Chondrocyte (in vitro differentiated cells): Measurements from ENCODE around the gene OR13D1. TPM values are rescaled to one million over a fixed set of nuclear protein-coding genes. Genes with fewer than 3 reads are reported as not detected.

ENCODE experiments used
- DNase-seq: peaks from one replicate; pipeline ENCODE4 v3.0.0; 2021; ENCODE audit warnings: mixed read lengths, low spot score
- H3K27ac Mint-ChIP-seq: one replicate; pipeline ENCODE4 v1.8.0; 2021; ENCODE audit warnings: mild to moderate bottlenecking, moderate library complexity, mixed read lengths; ENCODE audit not compliant: unreplicated experiment
- H3K27me3 Mint-ChIP-seq: 2 replicates; pipeline ENCODE4 v1.8.0; 2021; ENCODE audit warnings: low read depth, mixed read lengths
- H3K36me3 Mint-ChIP-seq: 2 replicates; pipeline ENCODE4 v1.8.0; 2021; ENCODE audit warnings: low read depth, mixed read lengths
- H3K4me1 Mint-ChIP-seq: 2 replicates; pipeline ENCODE4 v1.8.0; 2021; ENCODE audit warnings: low read depth, mild to moderate bottlenecking, mixed read lengths
- H3K4me3 Mint-ChIP-seq: one replicate; pipeline ENCODE4 v1.8.0; 2021; ENCODE audit warnings: mild to moderate bottlenecking, moderate library complexity, mixed read lengths; ENCODE audit not compliant: unreplicated experiment
- H3K9me3 Mint-ChIP-seq: 2 replicates; pipeline ENCODE4 v1.8.0; 2021; ENCODE audit warnings: low read depth, mixed read lengths
- total RNA-seq: library from RNA; stranded (reverse); gene quantifications from 3 replicates; pipeline ENCODE4 v1.2.1, GENCODE V29; 2021
- TF ChIP-seq, protein P1 (sequence below): fragments of 200-600 bp; sonication (generic); IDR thresholded peaks from 2 replicates; pipeline ENCODE4 v1.5.0; 2021; ENCODE audit warnings: antibody characterized with exemption, mild to moderate bottlenecking, moderate library complexity

Gene OR13D1
- total RNA-seq, 1 donor from 2014 or later = not detected

DNA sequence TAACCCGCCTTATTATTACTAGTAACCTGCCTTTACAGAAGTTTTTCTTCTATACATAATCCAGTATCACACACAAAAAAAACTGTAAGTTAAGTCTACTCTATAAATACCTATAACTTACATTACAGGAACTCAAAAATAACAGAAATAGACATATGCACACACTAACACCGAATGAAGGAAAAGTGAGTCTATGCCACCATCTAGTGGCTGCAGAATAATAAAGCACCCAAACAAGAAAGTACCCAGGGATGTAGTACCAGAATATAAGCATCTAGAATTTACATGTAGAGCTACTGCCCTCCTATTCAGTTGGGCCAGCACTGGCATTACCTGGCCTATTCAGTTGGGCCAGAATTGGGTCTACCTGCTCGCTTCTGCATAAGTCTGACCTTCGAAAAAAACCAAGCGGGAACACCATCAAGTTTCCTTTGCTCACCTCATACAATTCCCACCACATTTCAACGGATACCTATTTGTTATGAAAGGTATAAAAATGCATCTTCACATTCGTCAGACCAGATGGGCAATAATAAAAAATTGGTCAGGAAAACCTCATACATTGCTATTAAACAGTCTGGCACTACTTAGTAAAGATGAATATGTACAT is 49.2 kb downstream of the OR13D1 start:
- TF ChIP-seq, protein P1, sequence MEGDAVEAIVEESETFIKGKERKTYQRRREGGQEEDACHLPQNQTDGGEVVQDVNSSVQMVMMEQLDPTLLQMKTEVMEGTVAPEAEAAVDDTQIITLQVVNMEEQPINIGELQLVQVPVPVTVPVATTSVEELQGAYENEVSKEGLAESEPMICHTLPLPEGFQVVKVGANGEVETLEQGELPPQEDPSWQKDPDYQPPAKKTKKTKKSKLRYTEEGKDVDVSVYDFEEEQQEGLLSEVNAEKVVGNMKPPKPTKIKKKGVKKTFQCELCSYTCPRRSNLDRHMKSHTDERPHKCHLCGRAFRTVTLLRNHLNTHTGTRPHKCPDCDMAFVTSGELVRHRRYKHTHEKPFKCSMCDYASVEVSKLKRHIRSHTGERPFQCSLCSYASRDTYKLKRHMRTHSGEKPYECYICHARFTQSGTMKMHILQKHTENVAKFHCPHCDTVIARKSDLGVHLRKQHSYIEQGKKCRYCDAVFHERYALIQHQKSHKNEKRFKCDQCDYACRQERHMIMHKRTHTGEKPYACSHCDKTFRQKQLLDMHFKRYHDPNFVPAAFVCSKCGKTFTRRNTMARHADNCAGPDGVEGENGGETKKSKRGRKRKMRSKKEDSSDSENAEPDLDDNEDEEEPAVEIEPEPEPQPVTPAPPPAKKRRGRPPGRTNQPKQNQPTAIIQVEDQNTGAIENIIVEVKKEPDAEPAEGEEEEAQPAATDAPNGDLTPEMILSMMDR = peak; percentile 93
- Mint-ChIP-seq H3K4me1 (peaks cover 19% of the 10 kb centered on the region), H3K9me3 (no peaks in the 10 kb centered on the region), H3K27ac (no peak overlapping the region), H3K36me3 (no peaks in the 10 kb centered on the region), H3K27me3 (peaks cover 2% of the 10 kb centered on the region), H3K4me3 (no peak overlapping the region)
- no peak for DNase-seq

Other genes with a start within 250 kb of the OR13D1 start
- gene OR13F1, start 190.3 kb upstream of the OR13D1 start, total RNA-seq = not detected in 3 replicates
- gene OR13C4, start 167.3 kb upstream of the OR13D1 start, total RNA-seq = not detected in 3 replicates
- gene OR13C3, start 157.7 kb upstream of the OR13D1 start, total RNA-seq = not detected in 3 replicates
- not detected in 3 replicates for gene OR13C8, start 125.3 kb upstream of the OR13D1 start, total RNA-seq
- gene OR13C5, start 95.1 kb upstream of the OR13D1 start, total RNA-seq = not detected in 3 replicates
- not detected in 3 replicates for gene OR13C2, start 88.9 kb upstream of the OR13D1 start, total RNA-seq
- gene OR13C9, start 76.3 kb upstream of the OR13D1 start, total RNA-seq = not detected in 3 replicates
- gene NIPSNAP3A, start 53.2 kb downstream of the OR13D1 start, total RNA-seq = 33.2 to 39.0 TPM (median 33.9 TPM) in 3 replicates
- gene NIPSNAP3B, start 69.6 kb downstream of the OR13D1 start, total RNA-seq = 2.1 to 3.8 TPM (median 2.3 TPM) in 3 replicates
- gene ABCA1, start 233.6 kb downstream of the OR13D1 start, total RNA-seq = 22.4 to 26.6 TPM (median 25.1 TPM) in 3 replicates